Left renal pelvis (tissue), 4 donors: ENCODE results near the gene KSR2. TPM values are rescaled to one million over a fixed set of nuclear protein-coding genes. Genes with fewer than 3 reads are reported as not detected.
"Not testable (repeated sequence)": the region's sequence is repeated elsewhere in the genome, so short reads cannot be mapped to it uniquely, and the experiment has no call there.

Experiments
- DNase-seq, 4 donors: peaks; one replicate each; pipeline ENCODE4 v3.0.0-alpha.2; 2013; ENCODE audit warnings: low read depth in 4 of 4, low spot score in 3 of 4
- polyA plus RNA-seq, 4 donors: library from polyadenylated mRNA; unstranded; fragments of 120-200 nt; gene quantifications; one replicate each; pipeline ENCODE4 v1.2.1, GENCODE V29; 2013; ENCODE audit not compliant: insufficient read length in 4 of 4

Gene KSR2
- polyA plus RNA-seq, 4 donors, result 0.04 to 1.0 (median 0.66) TPM

- DNase-seq, result no peak
These were observed 72.8 kb downstream of the KSR2 start for GRCh38 chr12:117896009-117896408.

GRCh38 chr12:117892441-117892840 lies 76.3 kb downstream of the KSR2 start:
- DNase-seq, result no peak

- DNase-seq, result not testable (repeated sequence)
These were observed 77.5 kb downstream of the KSR2 start for GRCh38 chr12:117891265-117891664.

GRCh38 chr12:117890644-117891043 lies 78.1 kb downstream of the KSR2 start:
- DNase-seq, result no peak

GRCh38 chr12:117890137-117890536 lies 78.7 kb downstream of the KSR2 start:
- no peak for DNase-seq

GRCh38 chr12:117889098-117889497 lies 79.7 kb downstream of the KSR2 start:
- no peak for DNase-seq

- no peak for DNase-seq
These were observed 83.6 kb downstream of the KSR2 start for GRCh38 chr12:117885211-117885610.

GRCh38 chr12:117884161-117884560 lies 84.6 kb downstream of the KSR2 start:
- no peak for DNase-seq

GRCh38 chr12:117882603-117883184 lies 86.1 kb downstream of the KSR2 start:
- no peak for DNase-seq

- no peak for DNase-seq
These were observed 86.6 kb downstream of the KSR2 start for GRCh38 chr12:117882181-117882580.

GRCh38 chr12:117881517-117881916 lies 87.3 kb downstream of the KSR2 start:
- DNase-seq, result no peak

- no peak for DNase-seq
These were observed 90.2 kb downstream of the KSR2 start for GRCh38 chr12:117878605-117879004.

- DNase-seq, result no peak
These were observed 92.4 kb downstream of the KSR2 start for GRCh38 chr12:117876436-117876816.

GRCh38 chr12:117875744-117876435 lies 92.9 kb downstream of the KSR2 start:
- peak in 2 of 4 donors; percentile 36 to 52 for DNase-seq

GRCh38 chr12:117874842-117875434 lies 93.9 kb downstream of the KSR2 start:
- peak in 2 of 4 donors; percentile 24 to 29 for DNase-seq

- not testable (repeated sequence) for DNase-seq
These were observed 94.6 kb downstream of the KSR2 start for GRCh38 chr12:117874198-117874597.

GRCh38 chr12:117872546-117873169 lies 96.1 kb downstream of the KSR2 start:
- no peak for DNase-seq

GRCh38 chr12:117869551-117869950 lies 99.2 kb downstream of the KSR2 start:
- no peak for DNase-seq

GRCh38 chr12:117867348-117867747 lies 101.4 kb downstream of the KSR2 start:
- DNase-seq, result no peak

GRCh38 chr12:117865505-117865904 lies 103.3 kb downstream of the KSR2 start:
- no peak for DNase-seq

- DNase-seq, result no peak
These were observed 105.6 kb downstream of the KSR2 start for GRCh38 chr12:117863002-117863709.
